Measurements from ENCODE around the gene ZNF618.

Gene ZNF618

DNA sequence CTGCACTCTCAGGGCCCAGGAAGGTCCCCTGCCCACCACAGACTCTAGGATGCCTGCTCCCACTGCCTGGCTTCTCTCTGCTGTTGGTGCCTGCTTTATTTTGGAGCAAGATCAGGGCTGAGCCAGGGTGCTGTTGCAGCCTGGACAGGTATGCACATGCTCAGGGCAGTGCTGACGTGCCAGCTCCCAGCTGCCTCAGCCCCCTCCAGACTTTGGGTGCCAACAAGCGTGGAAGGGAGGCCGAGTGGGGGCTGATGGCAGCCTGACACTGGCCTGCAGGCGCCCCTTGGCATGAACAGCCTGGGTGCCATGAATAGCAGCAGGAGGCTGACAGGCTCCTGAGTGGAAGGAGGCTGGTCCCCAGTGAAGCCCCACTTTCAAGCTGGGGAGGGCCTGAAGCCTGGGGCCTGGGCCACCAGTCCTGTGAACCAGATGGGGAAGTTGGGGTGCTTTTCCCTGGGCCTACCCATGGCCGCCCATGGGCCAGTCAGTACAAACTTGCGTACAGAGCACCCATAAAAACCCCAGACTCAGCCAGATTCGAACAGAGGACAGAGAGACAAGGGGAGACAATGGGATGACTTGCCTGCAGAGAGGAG, 195.2 kb downstream of the ZNF618 start:
- TF ChIP-seq, protein P1, sequence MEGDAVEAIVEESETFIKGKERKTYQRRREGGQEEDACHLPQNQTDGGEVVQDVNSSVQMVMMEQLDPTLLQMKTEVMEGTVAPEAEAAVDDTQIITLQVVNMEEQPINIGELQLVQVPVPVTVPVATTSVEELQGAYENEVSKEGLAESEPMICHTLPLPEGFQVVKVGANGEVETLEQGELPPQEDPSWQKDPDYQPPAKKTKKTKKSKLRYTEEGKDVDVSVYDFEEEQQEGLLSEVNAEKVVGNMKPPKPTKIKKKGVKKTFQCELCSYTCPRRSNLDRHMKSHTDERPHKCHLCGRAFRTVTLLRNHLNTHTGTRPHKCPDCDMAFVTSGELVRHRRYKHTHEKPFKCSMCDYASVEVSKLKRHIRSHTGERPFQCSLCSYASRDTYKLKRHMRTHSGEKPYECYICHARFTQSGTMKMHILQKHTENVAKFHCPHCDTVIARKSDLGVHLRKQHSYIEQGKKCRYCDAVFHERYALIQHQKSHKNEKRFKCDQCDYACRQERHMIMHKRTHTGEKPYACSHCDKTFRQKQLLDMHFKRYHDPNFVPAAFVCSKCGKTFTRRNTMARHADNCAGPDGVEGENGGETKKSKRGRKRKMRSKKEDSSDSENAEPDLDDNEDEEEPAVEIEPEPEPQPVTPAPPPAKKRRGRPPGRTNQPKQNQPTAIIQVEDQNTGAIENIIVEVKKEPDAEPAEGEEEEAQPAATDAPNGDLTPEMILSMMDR (IDR thresholded peaks at IDR 0.05; ENCODE audit: extremely low read depth, missing control alignments): no peak
- no peak for DNase-seq (ENCODE audit: low spot score)

DNA sequence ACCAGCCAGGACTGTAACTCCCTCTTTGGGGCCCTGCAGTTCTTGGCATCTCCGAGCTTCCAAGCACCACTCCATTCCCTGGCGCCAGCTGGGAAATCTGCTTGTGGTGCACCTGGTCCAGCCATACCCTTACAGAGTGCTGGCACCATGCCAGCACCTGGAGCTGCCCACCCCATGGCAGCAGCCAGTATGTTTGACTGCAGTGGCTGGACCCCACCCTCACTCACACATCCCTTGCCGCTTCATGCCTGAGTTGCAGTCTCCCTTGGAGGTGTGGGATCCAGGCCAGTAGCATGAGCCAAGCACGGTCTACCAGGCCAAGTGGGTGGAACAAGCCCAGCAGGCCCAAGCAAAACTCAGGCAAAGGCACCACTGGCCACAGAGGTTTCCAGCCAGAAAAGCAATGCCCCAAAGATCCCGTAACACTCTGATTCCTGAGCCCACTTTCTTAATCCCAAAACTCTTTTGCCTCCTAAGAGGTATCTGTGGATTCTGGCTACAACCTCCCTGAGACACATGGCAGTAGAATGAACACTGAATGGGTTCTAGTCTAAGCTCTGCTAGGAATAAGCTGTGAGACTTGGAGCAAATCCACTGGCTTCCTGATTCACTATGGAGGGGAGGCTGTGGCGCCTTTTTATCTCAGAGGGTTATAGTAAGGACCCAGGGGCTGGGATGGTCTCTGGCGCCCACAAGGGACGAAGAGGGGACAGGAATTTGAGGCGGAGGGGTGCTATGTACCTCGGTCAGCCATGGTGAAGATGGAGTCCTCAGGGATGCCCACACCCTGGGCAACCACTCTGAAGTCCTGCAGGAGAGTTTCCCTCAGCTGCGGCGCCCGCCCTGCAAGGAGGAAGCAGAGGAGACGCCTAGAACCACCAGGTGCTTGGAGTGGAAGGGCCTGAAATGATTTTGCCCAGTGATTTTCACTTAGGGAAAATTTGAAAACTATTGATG, 196.4 kb downstream of the ZNF618 start:
- TF ChIP-seq, protein P1 (IDR thresholded peaks at IDR 0.05; ENCODE audit: extremely low read depth, missing control alignments): no peak
- no peak for DNase-seq (ENCODE audit: low spot score)

DNA sequence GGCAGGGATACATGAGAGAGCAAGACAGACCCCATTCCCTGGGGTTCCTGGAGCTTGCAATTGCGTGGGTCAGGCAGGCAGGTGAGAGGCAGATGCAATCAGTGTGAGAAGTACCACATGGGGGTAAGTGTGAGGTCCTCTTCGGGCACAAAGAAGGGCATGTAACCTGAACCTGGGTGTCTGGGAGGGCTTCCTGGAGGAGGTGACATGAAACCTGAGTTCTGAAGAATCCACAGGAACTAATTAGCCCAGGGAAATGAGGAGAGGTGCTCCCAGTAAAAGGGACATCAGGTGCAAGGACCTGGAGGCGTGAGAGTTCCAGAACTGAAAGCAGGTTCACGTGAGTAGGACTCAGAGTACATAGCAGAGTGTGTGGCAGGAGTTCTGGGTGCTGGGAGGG, 199.5 kb downstream of the ZNF618 start:
- TF ChIP-seq, protein P1 (IDR thresholded peaks at IDR 0.05; ENCODE audit: extremely low read depth, missing control alignments): no peak
- DNase-seq (ENCODE audit: low spot score): no peak

DNA sequence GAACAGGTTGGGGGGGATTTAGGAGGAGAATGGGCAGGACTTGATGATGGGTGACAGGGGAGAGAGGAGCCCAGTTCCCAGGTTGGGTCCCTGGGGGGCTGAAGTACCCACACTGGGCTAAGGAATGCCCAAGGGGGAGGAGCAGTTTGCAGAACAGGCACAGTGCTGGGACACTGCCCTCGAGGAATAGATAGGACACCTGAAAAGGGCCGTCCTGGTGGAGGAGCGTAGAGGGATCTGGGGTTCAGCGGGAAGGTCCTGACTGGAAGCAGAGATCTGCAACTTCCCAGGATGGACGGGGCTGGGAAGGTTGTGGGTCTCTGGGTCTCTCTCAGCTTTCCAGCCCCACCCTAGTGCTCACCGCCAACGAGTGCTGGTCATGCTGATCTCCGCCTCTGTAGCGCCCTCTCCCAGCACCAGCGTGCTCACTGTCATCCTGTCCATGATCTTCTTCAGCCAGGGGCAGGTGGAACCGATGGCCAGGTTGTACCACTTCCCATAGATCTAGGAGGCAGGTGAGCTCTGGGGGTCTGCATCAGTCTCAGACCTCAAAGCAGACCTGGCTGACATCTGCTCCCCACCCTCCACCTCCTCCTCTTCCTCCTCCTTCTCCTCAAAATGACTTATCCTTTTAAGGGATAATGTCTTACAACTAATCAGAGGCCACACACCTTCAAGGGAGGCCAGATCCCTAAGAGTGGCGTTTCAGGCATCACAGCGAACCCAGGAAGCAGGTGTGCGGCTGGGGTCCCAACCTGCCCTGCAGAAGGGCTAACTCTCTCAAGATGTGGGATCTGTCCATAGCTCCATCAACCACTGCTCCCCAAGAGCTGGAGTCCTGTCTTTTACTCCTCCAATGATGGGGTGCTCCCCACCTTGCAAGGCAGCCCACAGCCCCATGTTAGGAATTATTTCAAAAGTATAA, 200.4 kb downstream of the ZNF618 start:
- TF ChIP-seq, protein P1 (IDR thresholded peaks at IDR 0.05; ENCODE audit: extremely low read depth, missing control alignments): no peak
- DNase-seq (ENCODE audit: low spot score): no peak

DNA sequence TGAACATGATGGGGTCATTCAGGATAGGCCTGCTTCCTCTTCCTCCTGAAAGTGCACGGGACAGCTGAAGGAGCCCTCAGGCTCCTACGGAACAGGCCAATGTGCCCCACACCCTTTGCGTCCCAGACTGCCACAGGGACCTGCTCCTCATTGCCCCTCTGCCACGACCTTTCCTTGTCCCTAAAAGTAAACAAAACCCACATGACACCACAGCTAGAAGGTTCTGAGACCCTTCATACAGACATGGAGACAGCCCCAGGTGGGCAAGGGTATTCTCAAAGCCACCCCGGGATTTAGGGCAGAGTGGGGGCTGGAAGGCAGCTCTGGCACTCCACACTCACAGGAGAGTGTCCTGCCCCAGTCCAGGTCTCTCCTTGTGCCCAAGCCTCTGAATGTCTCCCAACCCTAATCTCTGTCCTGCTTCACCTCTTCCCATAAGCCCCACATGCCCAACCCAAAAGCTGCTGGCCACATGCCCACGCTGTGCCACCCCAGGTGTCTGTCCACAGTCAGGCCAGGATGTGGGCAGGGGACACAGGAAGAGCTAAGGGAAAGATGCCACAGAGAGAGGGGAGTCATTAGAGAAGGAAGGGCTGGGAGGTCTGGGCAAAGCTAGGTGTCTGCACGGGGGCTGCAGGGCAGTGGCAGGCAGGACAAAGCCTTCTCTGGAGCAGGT, 201.2 kb downstream of the ZNF618 start:
- TF ChIP-seq, protein P1 (IDR thresholded peaks at IDR 0.05; ENCODE audit: extremely low read depth, missing control alignments): no peak
- DNase-seq (ENCODE audit: low spot score): no peak

DNA sequence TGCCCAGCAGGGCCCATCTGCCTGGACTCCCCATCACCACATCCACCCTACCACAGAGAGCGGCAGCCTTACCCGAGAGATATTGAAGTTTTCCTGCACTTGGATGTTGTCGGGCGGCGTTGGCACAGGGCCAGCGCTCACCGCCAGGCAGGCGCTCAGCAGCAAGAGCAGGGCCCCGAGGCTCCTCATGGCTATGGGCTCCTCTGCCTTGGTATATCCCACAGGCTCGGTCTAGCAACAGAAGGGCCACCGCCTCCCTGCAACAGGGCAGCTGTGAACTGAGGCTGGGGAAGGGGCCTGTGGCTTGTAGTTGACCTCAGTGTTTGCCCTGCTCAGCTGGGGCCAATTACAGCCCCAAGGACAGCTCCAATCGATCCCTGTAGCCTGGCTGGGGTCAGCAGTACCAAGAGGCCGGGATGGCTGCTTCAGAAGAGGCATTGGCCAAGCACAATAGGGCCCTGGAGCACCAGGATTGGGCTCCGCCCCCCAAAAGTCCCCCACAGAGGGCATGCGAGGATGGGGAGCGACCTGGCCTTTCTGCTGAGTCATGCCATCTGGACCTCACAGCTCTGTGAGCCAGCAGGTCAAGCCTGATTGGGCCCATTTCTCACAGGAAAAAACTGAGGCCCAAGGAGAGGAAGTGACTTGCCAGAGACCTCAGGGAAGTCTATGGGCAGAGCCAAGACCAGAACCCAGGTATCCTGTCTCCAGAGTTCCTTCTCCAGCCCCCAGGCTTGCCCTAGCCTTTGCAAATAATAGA, 202.1 kb downstream of the ZNF618 start, which contains the start of gene AMBP:
Gene AMBP, minus strand, starts transcription at position 280 of the 760 bp plus-strand sequence. Its CDS starts 91 bp downstream, at position 189.
- no peak for DNase-seq (ENCODE audit: low spot score)
- TF ChIP-seq, protein P1 (IDR thresholded peaks at IDR 0.05; ENCODE audit: extremely low read depth, missing control alignments): no peak

Measured in GM20000 (cell line).